HG02759 (cell line): Measurements from ENCODE around the gene PPP5C.
"Not testable (repeated sequence)": the region's sequence is repeated elsewhere in the genome, so short reads cannot be mapped to it uniquely, and the experiment has no call there.

ENCODE experiments used
- ATAC-seq: cut with Tn5 transposase; IDR thresholded peaks from one replicate; pipeline ENCODE4 v1.9.1; 2021; ENCODE audit warnings: mild to moderate bottlenecking, moderate library complexity; ENCODE audit not compliant: unreplicated experiment

PPP5C gene

DNA sequence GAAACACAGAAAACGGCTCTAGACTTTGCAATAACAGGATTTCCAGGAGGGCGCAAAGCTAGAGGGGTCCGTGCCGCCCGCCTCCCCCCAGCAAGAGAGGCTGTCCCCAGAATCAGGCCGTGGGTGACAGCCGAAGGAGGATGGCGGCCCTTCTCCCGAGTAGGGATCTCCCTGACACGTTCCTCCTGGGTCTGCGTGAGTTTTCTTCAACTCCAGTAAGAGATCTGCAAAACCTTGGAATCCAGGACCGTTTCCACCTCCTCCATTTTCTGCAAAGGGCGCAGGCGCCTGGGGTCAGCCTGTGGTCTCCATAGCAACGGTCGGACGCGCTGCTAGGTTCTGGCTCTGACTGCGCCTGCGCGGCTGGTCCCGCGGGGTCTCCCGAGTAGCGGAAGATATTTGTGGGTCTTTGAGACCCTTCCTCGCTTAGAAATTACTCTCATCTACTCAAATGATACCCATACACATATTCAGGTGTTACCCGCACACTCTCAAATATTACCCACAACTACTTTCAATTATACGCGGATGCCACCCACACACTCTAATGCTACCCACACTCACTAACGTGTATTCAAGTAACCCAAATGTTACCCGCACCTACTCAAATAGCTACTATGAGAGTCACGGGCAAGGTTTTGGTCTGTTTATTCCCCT is 79.7 kb downstream of the PPP5C start:
- no peak for ATAC-seq

GRCh38 chr19:46427518-46428045 is 80.7 kb downstream of the PPP5C start:
- no peak for ATAC-seq

- ATAC-seq = no peak
Observed at GRCh38 chr19:46428239-46429135, 81.6 kb downstream of the PPP5C start, which contains the start of gene PNMA8C. Gene PNMA8C (minus strand): TSS chr19:46428936. CDS start chr19:46428359, 577 bp downstream.

DNA sequence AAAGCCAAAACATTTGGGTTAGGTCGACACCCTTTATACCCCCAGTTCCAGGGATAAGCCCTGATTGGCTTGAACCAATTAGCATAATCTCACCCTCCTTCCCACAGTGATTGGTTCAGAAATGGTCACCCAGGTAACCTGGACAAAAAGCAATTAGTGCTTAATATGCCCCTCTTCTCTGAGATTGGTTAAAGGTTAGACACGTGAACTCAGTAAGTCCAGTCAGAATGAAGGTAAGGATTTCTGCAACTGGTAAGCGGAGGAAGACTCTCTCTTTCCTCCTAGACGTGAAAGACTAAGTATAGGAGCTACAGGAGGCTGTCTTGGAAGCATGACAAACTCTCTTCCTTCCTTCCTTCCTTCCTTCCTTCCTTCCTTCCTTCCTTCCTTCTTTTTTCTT is 83.1 kb downstream of the PPP5C start:
- no peak for ATAC-seq

DNA sequence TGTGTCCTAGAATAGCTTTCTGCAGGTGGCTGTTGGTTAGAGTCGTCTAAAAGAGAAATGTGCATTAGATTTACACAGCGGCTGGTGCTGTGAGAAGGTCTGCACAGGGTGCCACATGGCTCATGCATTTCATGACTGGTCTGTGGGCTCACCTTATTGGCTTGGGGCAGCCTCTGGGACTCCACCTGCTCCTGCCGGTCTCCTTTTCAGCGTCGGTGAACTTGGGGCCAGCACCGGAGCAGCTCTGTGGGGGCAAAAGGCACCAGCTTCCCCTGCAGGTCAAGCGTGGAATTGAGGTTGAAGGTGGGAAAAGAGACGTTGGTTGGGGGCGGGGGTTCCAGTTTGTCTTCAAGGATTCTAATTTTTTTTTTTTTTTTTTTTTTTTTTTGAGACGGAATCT is 84.9 kb downstream of the PPP5C start:
- no peak for ATAC-seq

- not testable (repeated sequence) for ATAC-seq
Observed at GRCh38 chr19:46433470-46433869, 86.6 kb downstream of the PPP5C start.

- ATAC-seq = no peak
Observed at GRCh38 chr19:46435009-46435408, 88.1 kb downstream of the PPP5C start.

DNA sequence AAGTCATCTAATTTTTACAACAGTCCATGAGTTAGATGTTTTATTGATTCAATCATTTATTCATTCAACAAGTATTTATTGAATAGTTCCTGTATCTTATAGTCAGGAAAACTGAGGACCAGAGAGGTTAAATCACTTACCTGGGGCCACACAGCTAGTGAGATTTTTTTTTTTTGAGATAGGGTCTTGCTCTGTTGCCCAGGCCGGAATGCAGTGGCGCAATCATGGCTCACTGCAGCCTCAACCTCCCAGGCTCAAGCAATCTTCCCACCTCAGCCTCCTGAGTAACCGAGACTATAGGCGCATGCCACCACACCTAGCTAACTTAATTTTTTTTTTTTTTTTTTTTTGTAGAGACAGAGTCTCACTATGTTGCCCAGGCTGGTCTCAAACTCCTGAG is 88.8 kb downstream of the PPP5C start:
- not testable (repeated sequence) for ATAC-seq
